Cardiac septum (tissue), 1 donor: ENCODE data around the gene HAGH. TPM values are rescaled to one million over a fixed set of nuclear protein-coding genes. Genes with fewer than 3 reads are reported as not detected.

Experiments
- DNase-seq: peaks from one replicate; pipeline ENCODE4 v3.0.0-alpha.2; 2020; ENCODE audit warnings: low spot score
- intact Hi-C: fragments of 100-400 bp; cut with DNase I; formaldehyde crosslinking; loops from one replicate; pipeline ENCODE4 v1.14.0; 2022
- total RNA-seq: library from RNA; stranded (reverse); fragmentation: NEBNext Ultra II Directional; extraction: Animal tissue kit (Norgen Biotek cat#: 25700); gene quantifications from one replicate; pipeline ENCODE4 v1.2.1, GENCODE V29; 2021
- donor health status: DM: no; HTN: no; CAD: no.

The HAGH gene
- total RNA-seq, 1 donor from 2014 or later: 166 TPM

- DNase-seq: no peak
- intact Hi-C loops: no loop called here
These were observed 7.5 kb upstream of the HAGH start for GRCh38 chr16:1834096-1834495.

- no peak for DNase-seq
- intact Hi-C loops: no loop called here
These were observed 6.3 kb upstream of the HAGH start for GRCh38 chr16:1832838-1833454.

DNA sequence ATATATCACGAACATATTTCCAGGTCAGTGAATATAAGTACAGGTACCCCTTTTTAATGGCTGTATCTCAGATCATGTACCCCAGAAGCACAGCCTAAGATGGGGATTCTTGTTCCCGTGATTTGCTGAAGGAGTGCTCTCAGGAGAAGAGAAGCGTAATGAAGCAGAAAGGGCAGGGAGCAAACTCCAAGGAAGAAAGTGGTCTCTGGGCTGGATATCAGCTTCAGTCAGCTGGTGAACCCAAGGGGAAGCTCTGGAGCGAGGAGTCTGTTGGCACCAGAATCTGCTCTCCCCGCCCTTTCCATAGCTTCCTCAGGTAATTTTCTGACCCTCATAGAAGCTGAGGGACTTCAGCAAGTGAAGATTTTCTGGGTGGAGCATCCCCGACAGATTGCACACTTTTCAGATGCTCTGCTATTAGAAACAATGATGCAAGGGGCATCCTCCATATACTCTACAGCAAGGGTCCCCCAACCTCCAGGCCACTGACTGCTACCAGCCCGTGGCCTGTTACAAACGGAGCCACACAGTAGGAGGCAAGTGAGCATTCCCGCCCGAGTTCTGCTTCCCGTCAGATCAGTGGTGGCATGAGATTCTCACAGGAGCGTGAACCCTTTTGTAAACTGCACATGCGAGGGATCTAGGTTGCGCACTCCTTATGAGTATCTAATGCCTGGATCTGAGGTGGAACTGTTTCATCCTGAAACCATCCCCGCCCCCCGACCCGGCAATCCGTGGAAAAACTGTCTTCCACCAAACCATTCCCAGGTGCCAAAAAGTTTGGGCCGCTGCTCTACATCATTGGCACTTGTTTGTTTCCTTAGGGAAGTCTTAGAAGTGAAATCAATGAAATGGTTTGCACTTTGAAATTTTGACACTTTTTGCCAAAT, 4.8 kb upstream of the HAGH start:
- intact Hi-C loops: no loop called here
- DNase-seq: no peak

- DNase-seq: no peak
- intact Hi-C loops: no loop called here
These were observed 3.6 kb upstream of the HAGH start for GRCh38 chr16:1830213-1830612.

DNA sequence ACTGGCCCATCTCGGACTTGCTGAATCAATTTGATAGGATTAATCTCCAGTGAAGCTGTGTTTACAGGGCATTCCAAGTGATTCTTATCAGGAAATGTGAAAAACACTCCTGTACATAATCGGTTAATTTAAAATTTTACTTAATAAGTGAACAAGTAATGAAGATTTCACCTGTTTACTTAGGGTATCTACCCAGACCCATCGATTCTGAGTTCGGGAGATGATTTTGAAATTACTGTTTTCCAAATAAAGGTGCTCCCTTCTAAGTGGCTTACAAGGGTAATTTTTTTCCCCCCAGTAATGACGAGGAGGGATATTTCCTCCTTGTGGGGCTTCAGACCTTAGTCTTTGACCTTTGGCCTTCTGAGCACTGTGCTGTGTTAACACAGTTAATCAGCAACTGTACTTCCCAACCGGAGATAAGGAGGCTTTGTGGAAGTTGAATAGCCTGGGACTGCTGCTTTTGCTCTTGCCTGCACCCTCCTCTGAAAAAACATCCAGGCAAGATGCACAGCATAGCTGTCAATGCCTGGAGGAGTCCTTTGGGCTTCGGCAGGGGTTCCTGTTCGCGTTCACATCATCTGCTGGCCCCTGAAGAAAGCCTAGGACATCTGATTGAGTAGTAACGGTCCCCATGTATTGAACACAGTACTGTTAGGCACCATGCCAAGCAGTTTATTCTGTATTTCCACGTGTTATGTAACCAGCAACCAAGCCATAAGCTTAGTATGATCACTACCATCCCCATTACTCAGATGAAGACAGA, 2.2 kb upstream of the HAGH start:
- intact Hi-C loops: loop anchor here (5.0 kb wide), 1 partner anchor 352 kb away; the partner anchor contains the start of gene CLCN7
- DNase-seq: no peak

- intact Hi-C loops: loop anchor here (5.0 kb wide), 1 partner anchor 349 kb away; the partner anchor contains the start of gene CLCN7
- DNase-seq: peak; percentile 86
These were observed 548 bp downstream of the HAGH start for GRCh38 chr16:1825864-1826690.

DNA sequence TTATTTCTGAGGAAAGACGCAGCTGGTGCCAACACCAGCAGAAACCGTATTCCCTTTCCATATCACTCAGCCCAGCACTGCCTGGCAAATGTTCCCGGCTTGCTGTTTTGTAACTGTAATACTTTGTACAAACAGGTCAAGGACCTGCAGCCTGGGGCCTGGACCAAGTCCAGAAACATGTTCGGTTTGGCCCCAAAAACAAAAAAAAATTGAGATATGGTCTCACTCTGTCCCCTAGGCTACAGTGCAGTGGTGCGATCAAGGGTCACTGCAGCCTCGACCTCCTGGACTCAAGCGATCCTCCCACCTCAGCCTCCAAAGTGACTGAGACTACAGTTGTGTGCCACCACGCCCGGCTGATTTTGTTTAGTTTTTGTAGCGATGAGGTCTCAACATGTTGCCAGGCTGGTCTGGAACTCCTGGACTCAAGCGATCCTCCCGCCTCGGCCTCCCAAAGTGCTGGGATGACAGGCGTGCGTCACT, 1.2 kb downstream of the HAGH start:
- DNase-seq: no peak
- intact Hi-C loops: loop anchor here (5.0 kb wide), 1 partner anchor 348 kb away; the partner anchor contains the start of gene CLCN7

DNA sequence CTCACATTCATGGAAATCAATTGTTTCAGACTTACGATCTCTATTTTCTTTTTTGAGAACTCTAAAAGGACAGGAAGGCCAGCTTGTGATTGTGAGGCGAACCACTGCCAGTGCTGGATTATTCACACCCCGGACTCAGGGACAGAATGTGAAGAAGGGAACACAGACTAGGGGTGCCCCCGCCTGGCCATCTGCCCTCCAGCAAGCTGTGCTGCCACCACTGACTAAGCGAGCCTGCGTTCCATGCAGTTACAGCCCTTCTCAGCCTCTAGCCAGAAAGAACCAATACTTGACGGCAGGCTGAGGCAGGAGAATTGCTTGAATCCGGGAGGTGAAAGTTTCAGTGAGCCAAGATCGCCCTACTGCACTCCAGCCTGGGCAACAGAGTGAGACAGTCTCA, 2.8 kb downstream of the HAGH start:
- intact Hi-C loops: loop anchor here (5.0 kb wide), 1 partner anchor 37 kb away; no protein-coding TSS in a partner anchor

GRCh38 chr16:1822801-1823200, 3.8 kb downstream of the HAGH start:
- DNase-seq: no peak
- intact Hi-C loops: loop anchor here (5.0 kb wide), 1 partner anchor 36 kb away; no protein-coding TSS in a partner anchor

More for the DNA sequence above, 2.8 kb downstream of the HAGH start:
- no peak for DNase-seq

DNA sequence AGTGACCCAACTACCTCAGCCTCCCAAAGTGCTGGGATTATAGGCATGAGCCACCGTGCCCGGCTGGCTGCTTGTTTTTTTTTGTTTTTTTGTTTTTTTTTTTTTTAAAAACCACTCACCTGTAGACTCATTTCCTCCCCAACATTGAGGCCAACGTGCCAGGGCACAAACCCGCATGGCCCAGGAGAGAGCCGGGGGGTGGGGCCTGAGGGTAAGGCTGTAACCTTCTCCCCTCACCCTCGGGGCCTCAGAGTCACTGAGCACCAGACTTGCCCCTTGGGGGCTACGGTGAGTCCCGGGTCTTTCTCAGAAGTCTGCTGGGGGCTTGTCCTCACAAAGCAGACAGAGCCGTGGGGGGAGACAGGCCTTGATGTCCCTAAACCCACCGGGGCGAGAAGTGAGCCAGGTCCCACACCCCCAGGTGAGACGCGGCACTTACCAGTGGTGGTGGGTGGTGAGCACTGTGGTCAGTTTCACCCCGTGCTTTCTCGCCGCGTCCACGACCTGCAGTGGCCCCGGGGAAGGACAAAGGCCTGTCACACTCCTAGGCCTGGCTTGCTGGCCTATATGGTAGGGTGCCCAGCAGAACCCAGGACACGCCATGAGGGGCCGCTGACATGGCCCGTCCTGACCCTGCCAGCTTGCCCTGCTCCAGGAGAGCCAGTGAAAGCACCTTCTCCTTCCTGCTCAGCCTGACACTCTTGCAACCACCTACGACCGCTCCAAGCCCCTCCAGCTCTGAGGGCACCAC, 4.6 kb downstream of the HAGH start:
- no peak for DNase-seq
- intact Hi-C loops: loop anchor here (5.0 kb wide), 1 partner anchor 35 kb away; no protein-coding TSS in a partner anchor

- DNase-seq: no peak
- intact Hi-C loops: loop anchor here (5.0 kb wide), 1 partner anchor 34 kb away; no protein-coding TSS in a partner anchor
These were observed 5.7 kb downstream of the HAGH start for GRCh38 chr16:1820946-1821290.

DNA sequence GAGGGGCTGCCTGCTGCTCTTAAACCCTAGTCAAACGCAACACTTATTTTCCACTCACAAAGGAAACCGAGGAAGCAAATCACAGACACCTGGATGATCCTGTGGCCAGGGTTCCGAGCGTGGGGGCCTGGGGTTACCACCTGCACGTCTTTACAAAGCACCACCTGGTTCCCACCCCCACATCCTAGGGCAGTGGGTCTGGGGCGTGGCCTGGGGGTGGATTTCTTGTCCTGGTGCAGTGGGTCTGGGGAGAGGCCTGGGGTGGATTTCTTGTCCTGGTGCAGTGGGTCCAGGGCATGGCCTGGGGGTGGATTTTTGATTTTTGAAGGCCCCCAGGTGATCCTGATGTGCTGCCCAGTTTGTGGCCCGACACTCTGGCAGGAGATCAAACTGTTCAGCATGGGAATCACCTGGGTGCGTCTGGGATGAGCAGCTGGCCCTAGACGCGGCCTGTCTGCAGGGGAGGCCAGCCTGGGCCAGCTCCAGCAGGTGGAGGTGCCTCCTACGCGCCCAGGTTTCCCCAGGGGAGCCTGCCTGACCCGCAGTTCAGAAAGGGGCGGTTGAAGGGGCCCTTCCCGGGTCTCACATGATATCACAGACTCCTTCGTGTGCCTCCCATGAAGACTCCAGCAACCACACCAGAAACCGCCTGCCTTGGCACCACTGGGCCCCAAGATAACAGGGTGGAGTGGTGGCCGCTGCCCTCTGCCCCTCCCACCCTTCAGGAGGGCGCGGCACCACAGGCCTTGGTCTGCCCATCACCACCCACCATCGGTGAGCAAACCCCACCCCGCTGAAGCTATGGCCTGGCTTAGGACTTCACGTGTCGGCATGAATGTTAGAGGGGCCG, 6.3 kb downstream of the HAGH start:
- no peak for DNase-seq
- intact Hi-C loops: loop anchor here (5.0 kb wide), 1 partner anchor 33 kb away; no protein-coding TSS in a partner anchor

DNA sequence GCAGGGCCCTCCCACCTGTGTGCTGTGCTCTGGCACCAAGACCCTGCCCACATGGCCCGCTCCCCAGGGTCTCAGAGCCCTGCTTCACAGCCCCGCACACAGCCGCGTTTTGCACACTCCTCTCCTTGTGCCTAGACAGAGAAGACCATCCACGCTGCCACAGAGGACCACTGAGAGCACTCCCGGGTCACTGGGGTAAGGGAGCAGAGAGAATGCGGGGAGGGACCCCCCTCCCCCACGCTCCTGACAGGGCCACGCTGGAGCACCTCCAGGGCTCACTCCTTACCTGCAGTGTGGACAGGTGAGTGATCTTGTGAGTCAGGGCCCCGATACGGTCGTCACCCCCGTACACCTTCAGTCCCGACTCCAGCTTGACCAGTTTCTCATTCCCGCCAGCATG, 7.0 kb downstream of the HAGH start:
- no peak for DNase-seq
- intact Hi-C loops: loop anchor here (5.0 kb wide), 1 partner anchor 32 kb away; no protein-coding TSS in a partner anchor

- intact Hi-C loops: no loop called here
- no peak for DNase-seq
These were observed 7.6 kb downstream of the HAGH start for GRCh38 chr16:1818873-1819525.

DNA sequence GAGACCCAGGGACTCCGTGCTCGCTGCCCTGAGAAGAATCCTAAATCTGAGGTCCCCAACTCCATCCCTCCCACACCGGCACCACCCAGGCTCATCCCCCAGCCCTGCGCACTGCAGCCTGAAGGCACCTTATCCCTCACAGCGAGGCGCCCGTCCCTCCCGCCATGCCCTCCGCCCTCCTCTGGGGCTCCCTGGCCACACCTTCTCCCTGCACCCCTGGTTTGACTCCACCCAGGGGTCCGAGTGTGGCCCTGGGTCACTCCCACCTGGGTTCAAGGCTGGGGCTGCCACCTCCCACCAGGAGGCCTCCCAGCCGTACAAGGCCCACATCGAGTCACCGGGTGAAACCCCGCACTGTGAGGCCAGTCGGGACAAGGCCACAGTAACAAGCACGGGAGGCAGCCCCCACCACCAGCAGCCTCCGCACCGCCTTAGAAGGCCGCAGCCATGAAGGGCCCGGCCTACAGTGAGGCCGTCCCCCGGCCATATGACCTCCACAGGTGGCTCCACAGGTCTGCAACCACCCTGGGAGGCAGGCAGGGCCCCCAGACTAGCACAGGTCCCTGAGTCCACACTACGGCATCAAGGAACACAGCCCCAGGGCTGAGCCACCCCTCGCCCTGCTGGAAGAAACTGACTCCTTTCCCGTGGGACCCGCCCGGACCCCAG, 8.3 kb downstream of the HAGH start:
- no peak for DNase-seq
- intact Hi-C loops: no loop called here

DNA sequence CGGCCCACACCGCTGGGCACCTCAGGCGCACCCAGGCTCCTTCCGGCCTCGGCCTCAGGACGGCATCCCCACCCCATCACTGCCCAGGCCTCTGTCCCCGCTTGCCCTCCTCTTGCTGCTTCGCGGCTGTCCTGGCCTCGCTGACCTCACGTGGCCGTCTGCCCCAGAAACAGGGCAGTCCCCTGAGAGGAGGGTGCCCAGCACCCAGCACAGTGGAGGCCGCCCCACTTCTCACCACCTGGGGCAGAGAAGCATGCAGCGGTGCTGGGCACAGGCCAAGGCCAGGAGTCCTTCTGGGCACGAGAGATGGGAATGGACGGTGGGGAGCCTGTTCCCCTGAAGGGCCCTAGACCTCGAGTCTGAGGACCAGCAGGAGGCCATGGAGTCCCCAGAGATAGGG, 8.9 kb downstream of the HAGH start:
- intact Hi-C loops: no loop called here
- no peak for DNase-seq
